Astrocyte (in vitro differentiated cells and primary cell): ENCODE data around the gene LIN7B. TPM values are rescaled to one million over a fixed set of nuclear protein-coding genes. Genes with fewer than 3 reads are reported as not detected.
"Not testable (repeated sequence)": the region's sequence is repeated elsewhere in the genome, so short reads cannot be mapped to it uniquely, and the experiment has no call there.

ENCODE experiments used
- DNase-seq: peaks from one replicate; pipeline ENCODE4 v3.0.0-alpha.2; 2010; ENCODE audit warnings: low read depth
- FAIRE-seq: peaks from 2 replicates; lab custom pipeline; 2011; peaks lifted over from hg19 to GRCh38; lab: Jason Lieb, UNC
- H2AFZ ChIP-seq: 2 replicates; pipeline ENCODE4 v1.6.0; 2012; ENCODE audit warnings: low read depth, low read length, inconsistent platforms
- H3K27ac ChIP-seq: 2 replicates; pipeline ENCODE4 v1.5.1; 2011; ENCODE audit warnings: low read depth, low read length, inconsistent platforms
- H3K27me3 ChIP-seq: 2 replicates; pipeline ENCODE4 v1.6.0; 2011; ENCODE audit warnings: low read length, inconsistent platforms; ENCODE audit not compliant: insufficient read depth
- H3K36me3 ChIP-seq: 2 replicates; pipeline ENCODE4 v1.5.1; 2011; ENCODE audit warnings: low read length, inconsistent platforms; ENCODE audit not compliant: insufficient read depth
- H3K4me1 ChIP-seq: 2 replicates; pipeline ENCODE4 v1.5.1; 2011; ENCODE audit warnings: low read length, inconsistent platforms; ENCODE audit not compliant: insufficient read depth
- H3K4me2 ChIP-seq: 2 replicates; pipeline ENCODE4 v1.6.0; 2012; ENCODE audit warnings: low read length, inconsistent platforms
- H3K4me3 ChIP-seq: 2 replicates; pipeline ENCODE4 v1.5.1; 2011; ENCODE audit warnings: low read depth, mild to moderate bottlenecking, low read length, inconsistent platforms; ENCODE audit not compliant: insufficient read depth
- H3K79me2 ChIP-seq: 2 replicates; pipeline ENCODE4 v1.6.0; 2012; ENCODE audit warnings: mild to moderate bottlenecking, low read length, inconsistent platforms; ENCODE audit not compliant: insufficient read depth
- H3K9ac ChIP-seq: 2 replicates; pipeline ENCODE4 v1.6.0; 2012; ENCODE audit warnings: mild to moderate bottlenecking, low read length, inconsistent platforms
- H3K9me3 ChIP-seq: 2 replicates; pipeline ENCODE4 v1.5.1; 2012; ENCODE audit warnings: low read depth, mild to moderate bottlenecking, low read length, inconsistent platforms; ENCODE audit not compliant: insufficient read depth
- H4K20me1 ChIP-seq: 2 replicates; pipeline ENCODE4 v1.6.0; 2012; ENCODE audit warnings: low read length, inconsistent platforms; ENCODE audit not compliant: insufficient read depth
- H3K27ac Mint-ChIP-seq: one replicate; pipeline ENCODE4 v1.8.0; 2021; ENCODE audit warnings: mild to moderate bottlenecking, mixed read lengths; ENCODE audit not compliant: unreplicated experiment
- H3K27me3 Mint-ChIP-seq: one replicate; pipeline ENCODE4 v1.8.0; 2021; ENCODE audit warnings: low read depth, mixed read lengths; ENCODE audit not compliant: unreplicated experiment
- H3K36me3 Mint-ChIP-seq: one replicate; pipeline ENCODE4 v1.8.0; 2021; ENCODE audit warnings: low read depth, mixed read lengths; ENCODE audit not compliant: unreplicated experiment
- H3K4me1 Mint-ChIP-seq: one replicate; pipeline ENCODE4 v1.8.0; 2021; ENCODE audit warnings: low read depth, mixed read lengths; ENCODE audit not compliant: unreplicated experiment
- H3K4me3 Mint-ChIP-seq: one replicate; pipeline ENCODE4 v1.8.0; 2021; ENCODE audit warnings: mild to moderate bottlenecking, moderate library complexity, mixed read lengths; ENCODE audit not compliant: unreplicated experiment
- H3K9me3 Mint-ChIP-seq: one replicate; pipeline ENCODE4 v1.8.0; 2021; ENCODE audit warnings: mild to moderate bottlenecking, mixed read lengths; ENCODE audit not compliant: unreplicated experiment
- EZH2 ChIP-seq: IDR thresholded peaks from 2 replicates; pipeline ENCODE4 v1.6.1; 2012; ENCODE audit warnings: mild to moderate bottlenecking, low read length, inconsistent platforms; ENCODE audit not compliant: insufficient read depth
- total RNA-seq: library from RNA; stranded (reverse); gene quantifications from 2 replicates; pipeline ENCODE4 v1.2.1, GENCODE V29; 2021
- TF ChIP-seq, protein P1 (sequence below): IDR thresholded peaks from 2 replicates; pipeline ENCODE4 v1.5.1; 2011; ENCODE audit warnings: low read depth, mild to moderate bottlenecking, inconsistent platforms, low read length, moderate library complexity; ENCODE audit not compliant: insufficient read depth

LIN7B gene
- total RNA-seq, 1 donor from 2014 or later, result 8.9 TPM

DNA sequence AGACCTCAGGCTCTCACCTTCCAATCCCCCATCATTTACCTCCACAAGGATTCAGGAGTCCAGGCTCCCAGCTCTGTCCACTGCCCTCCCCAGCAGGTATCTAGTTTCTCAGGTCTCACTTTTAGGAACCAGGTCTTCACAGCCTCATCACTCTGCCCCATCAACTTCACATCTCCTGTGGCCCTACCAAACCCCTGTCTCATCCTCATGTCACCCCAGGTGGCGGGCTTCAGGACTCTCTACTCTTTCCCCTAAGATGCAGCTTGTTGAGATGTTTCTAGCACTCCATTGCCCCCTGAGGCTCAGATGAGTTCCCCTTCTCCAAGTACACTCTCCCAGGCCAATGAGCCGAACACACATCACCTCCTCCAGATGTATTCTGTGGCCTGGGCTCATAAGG lies 6.7 kb downstream of the LIN7B start:
- FAIRE-seq (no peak), DNase-seq (no peak)
- H3K79me2 ChIP-seq, result no peaks in the 10 kb centered on the region
- Mint-ChIP-seq H3K4me1 (peaks cover 7% of the 10 kb centered on the region), H3K27me3 (peaks cover 20% of the 10 kb centered on the region), H3K27ac (peak overlapping the region; percentile 27), H3K9me3 (no peaks in the 10 kb centered on the region), H3K4me3 (peak overlapping the region; percentile 51), H3K36me3 (peaks cover 7% of the 10 kb centered on the region)
- no peak overlapping the region for H3K27ac ChIP-seq
- H4K20me1 ChIP-seq, result peaks cover 15% of the 10 kb centered on the region
- H3K4me1 ChIP-seq, result peaks cover 12% of the 10 kb centered on the region
- H3K9me3 ChIP-seq, result no peaks in the 10 kb centered on the region
- no peak overlapping the region for H3K4me2 ChIP-seq
- TF ChIP-seq, protein P1, sequence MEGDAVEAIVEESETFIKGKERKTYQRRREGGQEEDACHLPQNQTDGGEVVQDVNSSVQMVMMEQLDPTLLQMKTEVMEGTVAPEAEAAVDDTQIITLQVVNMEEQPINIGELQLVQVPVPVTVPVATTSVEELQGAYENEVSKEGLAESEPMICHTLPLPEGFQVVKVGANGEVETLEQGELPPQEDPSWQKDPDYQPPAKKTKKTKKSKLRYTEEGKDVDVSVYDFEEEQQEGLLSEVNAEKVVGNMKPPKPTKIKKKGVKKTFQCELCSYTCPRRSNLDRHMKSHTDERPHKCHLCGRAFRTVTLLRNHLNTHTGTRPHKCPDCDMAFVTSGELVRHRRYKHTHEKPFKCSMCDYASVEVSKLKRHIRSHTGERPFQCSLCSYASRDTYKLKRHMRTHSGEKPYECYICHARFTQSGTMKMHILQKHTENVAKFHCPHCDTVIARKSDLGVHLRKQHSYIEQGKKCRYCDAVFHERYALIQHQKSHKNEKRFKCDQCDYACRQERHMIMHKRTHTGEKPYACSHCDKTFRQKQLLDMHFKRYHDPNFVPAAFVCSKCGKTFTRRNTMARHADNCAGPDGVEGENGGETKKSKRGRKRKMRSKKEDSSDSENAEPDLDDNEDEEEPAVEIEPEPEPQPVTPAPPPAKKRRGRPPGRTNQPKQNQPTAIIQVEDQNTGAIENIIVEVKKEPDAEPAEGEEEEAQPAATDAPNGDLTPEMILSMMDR, result no peak
- no peak for TF ChIP-seq EZH2
- H3K27me3 ChIP-seq, result peaks cover 9% of the 10 kb centered on the region
- no peaks in the 10 kb centered on the region for H3K36me3 ChIP-seq
- no peak overlapping the region for H3K9ac ChIP-seq
- H2AFZ ChIP-seq, result no peak overlapping the region
- no peak overlapping the region for H3K4me3 ChIP-seq

DNA sequence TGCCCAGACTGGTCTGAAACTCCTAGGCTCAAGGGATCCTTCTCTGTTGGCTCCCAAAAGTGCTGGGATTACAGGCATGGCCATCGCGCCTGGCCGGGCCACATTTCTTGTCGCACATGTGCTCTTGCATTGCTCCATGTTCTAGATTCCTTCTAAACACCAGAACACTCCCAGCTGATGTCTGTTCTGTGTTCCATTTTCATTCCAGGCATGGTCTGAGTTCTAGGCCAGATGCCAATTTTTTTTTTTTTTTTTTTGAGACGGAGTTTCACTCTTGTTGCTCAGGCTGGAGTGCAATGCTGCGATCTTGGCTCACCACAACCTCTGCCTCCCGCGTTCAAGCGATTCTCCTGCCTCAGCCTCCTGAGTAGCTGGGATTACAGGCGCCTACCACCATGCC lies 7.7 kb downstream of the LIN7B start:
- not testable (repeated sequence) for H3K4me3 ChIP-seq, H2AFZ ChIP-seq, H3K4me2 ChIP-seq, H3K9me3 Mint-ChIP-seq, DNase-seq, H3K9me3 ChIP-seq, H3K36me3 Mint-ChIP-seq, H3K4me1 Mint-ChIP-seq, H3K27me3 ChIP-seq, H3K27ac ChIP-seq, H3K79me2 ChIP-seq, H3K9ac ChIP-seq, H3K4me3 Mint-ChIP-seq, H3K27ac Mint-ChIP-seq, FAIRE-seq, H3K36me3 ChIP-seq
- H3K4me1 ChIP-seq, result peaks cover 12% of the 10 kb centered on the region
- H3K27me3 Mint-ChIP-seq, result peaks cover 20% of the 10 kb centered on the region
- H4K20me1 ChIP-seq, result peaks cover 15% of the 10 kb centered on the region

DNA sequence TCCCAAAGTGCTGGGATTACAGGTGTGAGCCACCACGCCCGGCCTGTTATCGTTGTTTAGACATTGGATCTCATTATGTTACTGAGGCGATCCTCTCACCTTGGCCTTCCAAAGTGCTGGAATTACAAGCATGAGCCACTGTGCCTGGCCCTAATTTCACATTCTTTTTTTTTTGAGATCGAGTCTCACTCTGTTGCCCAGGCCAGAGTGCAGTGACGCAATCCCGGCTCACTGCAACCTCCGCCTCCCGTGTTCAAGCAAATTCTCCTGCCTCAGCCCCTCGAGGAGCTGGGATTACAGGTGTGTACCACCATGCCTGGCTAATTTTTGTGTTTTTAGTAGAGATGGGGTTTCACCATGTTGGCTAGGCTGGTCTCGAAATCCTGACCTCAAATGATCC lies 9.1 kb downstream of the LIN7B start:
- not testable (repeated sequence) for H3K27ac Mint-ChIP-seq, H3K4me1 Mint-ChIP-seq

More for the DNA sequence above, 9.1 kb downstream of the LIN7B start:
- not testable (repeated sequence) for H3K79me2 ChIP-seq, H3K9ac ChIP-seq, H3K9me3 ChIP-seq, DNase-seq, H3K27me3 ChIP-seq, H3K4me2 ChIP-seq, H3K4me3 ChIP-seq, H4K20me1 ChIP-seq, H3K36me3 Mint-ChIP-seq, H3K4me3 Mint-ChIP-seq, H3K27ac ChIP-seq, H2AFZ ChIP-seq, H3K36me3 ChIP-seq, H3K9me3 Mint-ChIP-seq, FAIRE-seq
- peaks cover 14% of the 10 kb centered on the region for H3K4me1 ChIP-seq
- H3K27me3 Mint-ChIP-seq, result peaks cover 20% of the 10 kb centered on the region
